HCT116 (cell line): ENCODE data around the gene PRKAB2. TPM values are rescaled to one million over a fixed set of nuclear protein-coding genes. Genes with fewer than 3 reads are reported as not detected.
"Not testable (repeated sequence)": the region's sequence is repeated elsewhere in the genome, so short reads cannot be mapped to it uniquely, and the experiment has no call there.

Experiments
- ATAC-seq: fragments of 200-7000 bp; cut with Tn5 transposase; 2 replicates; pipeline ENCODE4 v1.9.1; 2020; ENCODE audit warnings: mild to moderate bottlenecking, moderate library complexity
- BruUV-seq: library from RNA; stranded (reverse); fragments of 400-500 nt; replicated peaks from 2 replicates; lab custom pipeline; 2021; lab: Mats Ljungman, UMichigan
- CTCF ChIA-PET: fragments of 300-600 bp; sonication (Branson Sonifier 250); formaldehyde crosslinking; loops from one replicate; lab custom pipeline; 2021; ENCODE audit warnings: antibody characterized with exemption; lab: Charles Lee
- POLR2A ChIA-PET: fragments of 300-600, 350-600 bp; sonication (Branson Sonifier 250); formaldehyde crosslinking; loops from one replicate; lab custom pipeline; 2021; ENCODE audit warnings: antibody characterized with exemption; lab: Charles Lee
- RAD21 ChIA-PET, 2 experiments: fragments of 300-600 bp; sonication (Branson Sonifier 250); formaldehyde crosslinking; loops; one replicate each; lab custom pipeline; 2023; ENCODE audit warnings: low total read pairs in 2 of 2; ENCODE audit not compliant: uncharacterized antibody in 2 of 2, unreplicated experiment in 2 of 2, low non-redundant PET in 1 of 2; lab: Charles Lee
- DNase-seq: peaks from one replicate; pipeline ENCODE4 v3.0.0-alpha.2; 2010; ENCODE audit warnings: low read depth, low spot score
- H2AFZ ChIP-seq: fragments of 200-600 bp; shearing (Covaris generic), sonication (generic); 2 replicates; pipeline ENCODE4 v1.6.1; 2017; ENCODE audit warnings: low read depth, mixed run types, mixed read lengths, antibody characterized with exemption, low read length; ENCODE audit not compliant: poor library complexity, severe bottlenecking
- H3K27ac ChIP-seq: 2 replicates; pipeline ENCODE4 v1.5.1; 2012; ENCODE audit warnings: low read depth, low read length
- H3K27me3 ChIP-seq: fragments of 200-600 bp; sonication (generic); 2 replicates; pipeline ENCODE4 v1.6.1; 2016; ENCODE audit warnings: mixed run types, low read length, mixed read lengths; ENCODE audit not compliant: insufficient read depth
- H3K36me3 ChIP-seq, 2 experiments: fragments of 200-500 bp in 1 of 2; fragments of 200-600 bp in 1 of 2; sonication (Bioruptor generic) in 1 of 2; sonication (generic) in 1 of 2; 2 replicates each; pipeline versions ENCODE4 v1.5.1 to v1.6.1; 2014 to 2016; ENCODE audit warnings: low read length in 2 of 2, inconsistent platforms in 1 of 2, mixed read lengths in 1 of 2, mixed run types in 1 of 2; ENCODE audit not compliant: insufficient read depth in 2 of 2, control insufficient read depth in 1 of 2
- H3K4me1 ChIP-seq, 2 experiments: fragments of 200-600 bp in 1 of 2; sonication (generic) in 1 of 2; 2 replicates each; pipeline versions ENCODE4 v1.5.1 to v1.6.1; 2012 to 2017; ENCODE audit warnings: low read length in 2 of 2, inconsistent platforms in 1 of 2, mild to moderate bottlenecking in 1 of 2, mixed read lengths in 1 of 2, mixed run types in 1 of 2, moderate library complexity in 1 of 2; ENCODE audit not compliant: insufficient read depth in 2 of 2, control insufficient read depth in 1 of 2
- H3K4me2 ChIP-seq: fragments of 200-600 bp; sonication (generic); 2 replicates; pipeline ENCODE4 v1.6.1; 2017; ENCODE audit warnings: mixed run types, low read length, mixed read lengths
- H3K4me3 ChIP-seq, 2 experiments: fragments of 200-600 bp in 1 of 2; sonication (generic) in 1 of 2; replicated peaks in 1 of 2; 2 replicates each; pipeline ENCODE4 v1.5.1; 2011 to 2016; ENCODE audit warnings: low read length in 2 of 2, control low read depth in 1 of 2, low read depth in 1 of 2, mild to moderate bottlenecking in 1 of 2, mixed read lengths in 1 of 2, mixed run types in 1 of 2
- H3K79me2 ChIP-seq: fragments of 200-600 bp; sonication (generic); 2 replicates; pipeline ENCODE4 v1.6.1; 2017; ENCODE audit warnings: mild to moderate bottlenecking, mixed run types, low read length, moderate library complexity, mixed read lengths; ENCODE audit not compliant: insufficient read depth
- H3K9ac ChIP-seq: fragments of 200-600 bp; sonication (generic); 2 replicates; pipeline ENCODE4 v1.6.1; 2016; ENCODE audit warnings: low read length, mixed read lengths
- H3K9me2 ChIP-seq: fragments of 200-600 bp; sonication (generic), shearing (Covaris generic); 2 replicates; pipeline ENCODE4 v1.6.1; 2017; ENCODE audit warnings: mixed run types, mild to moderate bottlenecking, moderate library complexity; ENCODE audit not compliant: insufficient read depth
- H3K9me3 ChIP-seq, 2 experiments: fragments of 200-500 bp in 1 of 2; fragments of 200-600 bp in 1 of 2; sonication (Bioruptor generic) in 1 of 2; sonication (generic) in 1 of 2; 2 replicates each; pipeline ENCODE4 v1.6.1; 2014 to 2017; ENCODE audit warnings: low read length in 2 of 2, mixed read lengths in 2 of 2, inconsistent platforms in 1 of 2, low read depth in 1 of 2, mild to moderate bottlenecking in 1 of 2, mixed run types in 1 of 2, moderate library complexity in 1 of 2; ENCODE audit not compliant: control insufficient read depth in 1 of 2, insufficient read depth in 1 of 2
- H4K20me1 ChIP-seq: fragments of 200-600 bp; sonication (generic), shearing (Covaris generic); 2 replicates; pipeline ENCODE4 v1.6.1; 2017; ENCODE audit warnings: mixed run types, mild to moderate bottlenecking, moderate library complexity; ENCODE audit not compliant: insufficient read depth
- FOSL1 ChIP-seq: IDR thresholded peaks from 2 replicates; pipeline ENCODE4 v1.6.1; 2012; ENCODE audit warnings: low read depth
- JUND ChIP-seq: IDR thresholded peaks from 2 replicates; pipeline ENCODE4 v1.6.1; 2012
- SIN3A ChIP-seq: IDR thresholded peaks from 2 replicates; pipeline ENCODE4 v1.6.1; 2012; ENCODE audit warnings: low read depth
- SP1 ChIP-seq: IDR thresholded peaks from 2 replicates; pipeline ENCODE4 v1.6.1; 2012; ENCODE audit warnings: low read depth
- ZNF274 ChIP-seq: fragments of 200-500 bp; sonication (Bioruptor generic); IDR thresholded peaks from 2 replicates; pipeline ENCODE4 v1.6.1; 2014; ENCODE audit warnings: mild to moderate bottlenecking, low read depth, low read length, inconsistent platforms
- intact Hi-C: fragments of 100-400 bp; cut with micrococcal nuclease; formaldehyde crosslinking; loops from 2 replicates; pipeline ENCODE4 v1.10.0; 2022
- total RNA-seq: library from RNA; stranded (reverse); gene quantifications from one replicate; pipeline ENCODE4 v1.2.1, GENCODE V29; 2021; ENCODE audit not compliant: unreplicated experiment

Gene PRKAB2
- total RNA-seq, 1 experiment from 2014 or later: 10.9 TPM

- Histone ChIP-seq H4K20me1 (peaks cover 1% of the 10 kb centered on the region; the same call in 1 of the 2 replicates), H3K36me3 (peaks cover 16 to 25% of the 10 kb centered on the region in 2 experiments), H3K4me2 (peak overlapping the region; percentile 63), H3K27me3 (no peaks in the 10 kb centered on the region), H3K9ac (0 out of 2 replicates have a peak overlapping the region, but pooled peaks have one; percentile 10), H3K9me2 (no peaks in the 10 kb centered on the region), H2AFZ (no peak overlapping the region), H3K9me3 (no peaks in the 10 kb centered on the region), H3K79me2 (peaks cover 13% of the 10 kb centered on the region; the same call in 1 of the 2 replicates), H3K27ac (no peak overlapping the region; the same call in 1 of the 2 replicates), H3K4me3 (peak overlapping the region in 1 of 2 experiments; percentile 3; a peak in 1 of 4 replicates), H3K4me1 (peaks cover 10 to 30% of the 10 kb centered on the region in 2 experiments; a peak in 3 of 4 replicates)
- ChIA-PET CTCF (interaction anchor here (1.1 kb wide), 1 partner anchor 80 kb away, joined by 3 read pairs; the partner anchor contains the start of gene CHD1L), POLR2A (no interaction called here), RAD21 (no interaction called here)
- DNase-seq (peak; percentile 27), ATAC-seq (peak; percentile 73)
- intact Hi-C loops: no loop called here
- no TSS peak for BruUV-seq
- peak; percentile 62 for TF ChIP-seq JUND
- no peak for TF ChIP-seq ZNF274
- no peak for TF ChIP-seq SIN3A
- 0 out of 2 replicates have a peak, but pooled peaks have one; percentile 38 for TF ChIP-seq SP1
- peak; percentile 76 for TF ChIP-seq FOSL1
These were observed 10.2 kb downstream of the PRKAB2 start for GRCh38 chr1:147162093-147162492.

- H3K4me3 ChIP-seq, H3K4me1 ChIP-seq, H3K27ac ChIP-seq, H3K9ac ChIP-seq, intact Hi-C loops, H4K20me1 ChIP-seq, H3K9me3 ChIP-seq, H3K4me2 ChIP-seq, POLR2A ChIA-PET, ATAC-seq, RAD21 ChIA-PET, DNase-seq, CTCF ChIA-PET, H3K9me2 ChIP-seq, H3K27me3 ChIP-seq, BruUV-seq, H3K79me2 ChIP-seq, H2AFZ ChIP-seq: not testable (repeated sequence)
- H3K36me3 ChIP-seq: peaks cover 13 to 17% of the 10 kb centered on the region in 2 experiments
These were observed 15.2 kb downstream of the PRKAB2 start for GRCh38 chr1:147157116-147157515.
